ENCODE measurements around the gene PITPNC1.

DNA sequence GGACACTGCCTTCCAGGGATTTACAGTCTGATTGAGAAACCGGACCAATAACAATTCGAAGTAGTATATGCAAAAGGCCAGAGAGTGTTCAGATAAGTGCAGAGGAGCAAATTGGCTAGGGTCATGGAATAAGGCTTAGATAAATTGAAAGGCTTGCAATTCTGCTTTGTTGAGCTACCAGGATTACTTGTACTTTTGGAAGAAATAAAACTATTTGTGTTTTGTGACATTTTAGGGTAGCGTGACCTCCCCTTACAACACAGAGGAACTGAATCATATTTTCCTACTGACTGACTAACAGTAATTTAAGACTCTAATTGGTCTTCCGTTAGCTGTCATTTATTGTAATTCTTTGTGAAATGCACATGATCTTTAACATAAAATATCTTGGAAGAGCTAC lies 104.7 kb downstream of the PITPNC1 start:
- TF ChIP-seq, protein P1, sequence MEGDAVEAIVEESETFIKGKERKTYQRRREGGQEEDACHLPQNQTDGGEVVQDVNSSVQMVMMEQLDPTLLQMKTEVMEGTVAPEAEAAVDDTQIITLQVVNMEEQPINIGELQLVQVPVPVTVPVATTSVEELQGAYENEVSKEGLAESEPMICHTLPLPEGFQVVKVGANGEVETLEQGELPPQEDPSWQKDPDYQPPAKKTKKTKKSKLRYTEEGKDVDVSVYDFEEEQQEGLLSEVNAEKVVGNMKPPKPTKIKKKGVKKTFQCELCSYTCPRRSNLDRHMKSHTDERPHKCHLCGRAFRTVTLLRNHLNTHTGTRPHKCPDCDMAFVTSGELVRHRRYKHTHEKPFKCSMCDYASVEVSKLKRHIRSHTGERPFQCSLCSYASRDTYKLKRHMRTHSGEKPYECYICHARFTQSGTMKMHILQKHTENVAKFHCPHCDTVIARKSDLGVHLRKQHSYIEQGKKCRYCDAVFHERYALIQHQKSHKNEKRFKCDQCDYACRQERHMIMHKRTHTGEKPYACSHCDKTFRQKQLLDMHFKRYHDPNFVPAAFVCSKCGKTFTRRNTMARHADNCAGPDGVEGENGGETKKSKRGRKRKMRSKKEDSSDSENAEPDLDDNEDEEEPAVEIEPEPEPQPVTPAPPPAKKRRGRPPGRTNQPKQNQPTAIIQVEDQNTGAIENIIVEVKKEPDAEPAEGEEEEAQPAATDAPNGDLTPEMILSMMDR (IDR thresholded peaks at IDR 0.05) = no peak
- TF ChIP-seq POLR2A (IDR thresholded peaks at IDR 0.05) (no peak), POLR2AphosphoS5 (IDR thresholded peaks at IDR 0.05) (no peak), EP300 (IDR thresholded peaks at IDR 0.05) (peak in 1 of 4 donors; percentile 88)

All from upper lobe of left lung (tissue), 4 donors.